ENCODE results near the gene MAPK8.

Gene MAPK8

DNA sequence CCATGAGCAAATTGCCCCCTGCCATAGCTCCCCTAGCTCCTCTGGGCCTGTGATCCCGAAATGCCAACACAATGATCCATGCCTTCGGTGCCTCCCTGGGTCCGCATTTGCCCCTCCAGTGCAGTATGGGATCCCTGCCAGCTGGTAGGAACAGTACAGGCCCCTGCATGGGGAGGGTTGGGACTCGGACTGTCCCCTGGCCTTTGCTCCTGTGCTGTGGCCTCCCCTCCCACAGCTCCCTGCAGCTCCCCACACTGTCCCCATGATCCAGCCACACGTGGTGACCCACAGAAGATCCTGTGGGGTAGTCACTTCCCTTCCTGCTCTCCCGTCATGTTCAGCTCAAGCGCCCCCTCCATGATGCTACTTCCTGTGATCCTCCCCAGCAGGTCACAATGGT lies 140.3 kb downstream of the MAPK8 start:
- Histone ChIP-seq H3K9me3 (ENCODE audit: control insufficient read depth in 5 of 5, low read length in 5 of 5) (no peaks in the 10 kb centered on the region), H3K36me3 (ENCODE audit: control insufficient read depth in 5 of 5, insufficient read depth in 5 of 5, low read length in 5 of 5) (peaks cover 0 to 19% (median 0%) of the 10 kb centered on the region in 5 donors), H3K4me3 (ENCODE audit: low read depth in 1 of 5, low read length in 5 of 5) (no peak overlapping the region), H3K4me1 (ENCODE audit: control insufficient read depth in 5 of 5, insufficient read depth in 5 of 5, low read length in 5 of 5) (peaks cover 0 to 17% (median 7%) of the 10 kb centered on the region in 5 donors), H3K9ac (ENCODE audit: low read length in 5 of 5) (no peak overlapping the region), H3K27me3 (ENCODE audit: control insufficient read depth in 5 of 5, insufficient read depth in 4 of 5, low read length in 5 of 5) (no peaks in the 10 kb centered on the region), H3K27ac (ENCODE audit: low read depth, low read length) (no peak overlapping the region)

DNA sequence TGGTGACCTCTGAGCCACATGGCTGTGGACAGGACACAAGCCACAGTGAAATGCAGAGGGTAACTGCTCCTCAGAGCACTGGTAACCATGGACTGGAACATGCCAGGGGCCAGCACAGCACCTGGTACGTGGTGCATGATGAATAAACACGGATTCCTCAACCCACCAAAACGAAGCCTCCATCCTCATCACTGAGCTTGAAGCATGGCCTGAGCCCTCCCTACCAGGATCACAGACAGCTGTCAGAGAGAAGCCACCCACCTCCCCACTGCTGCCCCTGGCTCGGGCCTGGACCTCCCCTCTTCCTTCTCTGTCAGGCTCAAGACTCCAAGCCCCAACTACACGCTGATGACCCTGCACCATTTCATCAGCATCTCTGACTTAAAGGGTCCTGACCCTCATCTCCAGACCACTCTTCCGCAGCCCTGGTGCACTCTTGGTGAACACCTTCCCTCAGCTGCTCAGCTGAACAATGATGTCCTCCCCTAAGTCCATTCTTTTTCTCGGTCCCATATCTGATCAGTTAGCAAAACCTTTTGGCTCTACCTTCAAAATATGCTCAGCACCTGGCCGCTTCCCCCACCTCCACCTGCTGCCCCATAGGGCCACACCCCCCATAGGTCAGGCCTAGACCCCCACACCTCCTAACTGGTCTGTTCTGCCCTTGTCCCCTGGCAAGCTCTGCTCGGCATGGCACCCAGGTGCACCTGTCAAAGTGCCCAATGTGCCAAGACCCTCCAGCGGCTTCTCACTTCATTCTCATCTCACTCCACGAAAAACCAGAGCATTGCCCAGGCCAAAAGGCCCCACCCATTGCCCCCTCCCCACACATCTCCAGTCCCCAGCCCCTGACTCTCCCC lies 141.1 kb downstream of the MAPK8 start:
- Histone ChIP-seq H3K9me3 (ENCODE audit: control insufficient read depth in 5 of 5, low read length in 5 of 5) (no peaks in the 10 kb centered on the region), H3K27me3 (ENCODE audit: control insufficient read depth in 5 of 5, insufficient read depth in 4 of 5, low read length in 5 of 5) (no peaks in the 10 kb centered on the region), H3K9ac (ENCODE audit: low read length in 5 of 5) (no peak overlapping the region), H3K36me3 (ENCODE audit: control insufficient read depth in 5 of 5, insufficient read depth in 5 of 5, low read length in 5 of 5) (peaks cover 0 to 23% (median 0%) of the 10 kb centered on the region in 5 donors), H3K4me3 (ENCODE audit: low read depth in 1 of 5, low read length in 5 of 5) (no peak overlapping the region), H3K4me1 (ENCODE audit: control insufficient read depth in 5 of 5, insufficient read depth in 5 of 5, low read length in 5 of 5) (peaks cover 0 to 17% (median 7%) of the 10 kb centered on the region in 5 donors), H3K27ac (ENCODE audit: low read depth, low read length) (no peak overlapping the region)

GRCh38 chr10:48448796-48449195 lies 142.3 kb downstream of the MAPK8 start:
- Histone ChIP-seq H3K4me3 (ENCODE audit: low read depth in 1 of 5, low read length in 5 of 5) (no peak overlapping the region), H3K9ac (ENCODE audit: low read length in 5 of 5) (no peak overlapping the region), H3K27me3 (ENCODE audit: control insufficient read depth in 5 of 5, insufficient read depth in 4 of 5, low read length in 5 of 5) (no peaks in the 10 kb centered on the region), H3K4me1 (ENCODE audit: control insufficient read depth in 5 of 5, insufficient read depth in 5 of 5, low read length in 5 of 5) (peaks cover 0 to 17% (median 12%) of the 10 kb centered on the region in 5 donors), H3K36me3 (ENCODE audit: control insufficient read depth in 5 of 5, insufficient read depth in 5 of 5, low read length in 5 of 5) (peaks cover 0 to 25% (median 0%) of the 10 kb centered on the region in 5 donors), H3K9me3 (ENCODE audit: control insufficient read depth in 5 of 5, low read length in 5 of 5) (no peaks in the 10 kb centered on the region), H3K27ac (ENCODE audit: low read depth, low read length) (no peak overlapping the region)

- no peak overlapping the region for H3K4me3 ChIP-seq (ENCODE audit: low read depth in 1 of 5, low read length in 5 of 5)
Measured at GRCh38 chr10:48449501-48450232, 143.2 kb downstream of the MAPK8 start.

DNA sequence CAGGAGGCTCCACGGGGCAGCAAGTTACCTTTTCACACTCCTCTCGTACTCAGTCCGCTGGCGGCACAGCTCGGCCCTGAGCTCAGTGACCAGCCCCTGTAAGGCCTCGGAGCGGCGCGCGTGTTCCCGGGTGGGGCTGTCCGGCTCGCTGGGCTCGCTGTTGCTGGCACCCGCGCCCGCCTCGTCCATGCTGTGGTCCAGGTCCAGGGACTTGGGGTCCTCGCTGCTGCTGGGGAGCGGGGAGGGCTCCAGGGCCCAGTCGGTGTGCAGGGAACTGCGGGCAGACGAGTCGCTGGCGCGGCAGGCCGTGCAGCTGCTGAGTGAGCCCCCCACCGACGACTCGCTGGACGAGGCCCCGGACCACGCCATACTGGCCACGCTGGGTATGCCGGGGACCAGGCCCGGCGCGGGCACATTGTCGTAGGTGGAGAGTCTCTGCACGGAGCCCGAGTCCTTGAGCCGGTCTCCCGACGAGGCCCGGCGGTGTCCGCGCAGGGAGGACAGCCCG lies 143.8 kb downstream of the MAPK8 start:
- Histone ChIP-seq H3K4me1 (ENCODE audit: control insufficient read depth in 5 of 5, insufficient read depth in 5 of 5, low read length in 5 of 5) (peaks cover 0 to 17% (median 12%) of the 10 kb centered on the region in 5 donors), H3K4me3 (ENCODE audit: low read depth in 1 of 5, low read length in 5 of 5) (no peak overlapping the region), H3K27ac (ENCODE audit: low read depth, low read length) (no peak overlapping the region), H3K9me3 (ENCODE audit: control insufficient read depth in 5 of 5, low read length in 5 of 5) (no peaks in the 10 kb centered on the region), H3K9ac (ENCODE audit: low read length in 5 of 5) (no peak overlapping the region), H3K36me3 (ENCODE audit: control insufficient read depth in 5 of 5, insufficient read depth in 5 of 5, low read length in 5 of 5) (peaks cover 0 to 21% (median 0%) of the 10 kb centered on the region in 5 donors), H3K27me3 (ENCODE audit: control insufficient read depth in 5 of 5, insufficient read depth in 4 of 5, low read length in 5 of 5) (no peaks in the 10 kb centered on the region)

More at GRCh38 chr10:48449501-48450232, 143.2 kb downstream of the MAPK8 start:
- Histone ChIP-seq H3K9ac (ENCODE audit: low read length in 5 of 5) (no peak overlapping the region), H3K27me3 (ENCODE audit: control insufficient read depth in 5 of 5, insufficient read depth in 4 of 5, low read length in 5 of 5) (no peaks in the 10 kb centered on the region), H3K4me1 (ENCODE audit: control insufficient read depth in 5 of 5, insufficient read depth in 5 of 5, low read length in 5 of 5) (peaks cover 0 to 17% (median 12%) of the 10 kb centered on the region in 5 donors), H3K27ac (ENCODE audit: low read depth, low read length) (no peak overlapping the region), H3K36me3 (ENCODE audit: control insufficient read depth in 5 of 5, insufficient read depth in 5 of 5, low read length in 5 of 5) (peaks cover 0 to 25% (median 0%) of the 10 kb centered on the region in 5 donors), H3K9me3 (ENCODE audit: control insufficient read depth in 5 of 5, low read length in 5 of 5) (no peaks in the 10 kb centered on the region)

GRCh38 chr10:48450741-48451466 lies 144.4 kb downstream of the MAPK8 start:
- Histone ChIP-seq H3K9ac (ENCODE audit: low read length in 5 of 5) (no peak overlapping the region), H3K27me3 (ENCODE audit: control insufficient read depth in 5 of 5, insufficient read depth in 4 of 5, low read length in 5 of 5) (no peaks in the 10 kb centered on the region), H3K4me1 (ENCODE audit: control insufficient read depth in 5 of 5, insufficient read depth in 5 of 5, low read length in 5 of 5) (peaks cover 0 to 17% (median 12%) of the 10 kb centered on the region in 5 donors), H3K36me3 (ENCODE audit: control insufficient read depth in 5 of 5, insufficient read depth in 5 of 5, low read length in 5 of 5) (peaks cover 0 to 15% (median 0%) of the 10 kb centered on the region in 5 donors), H3K4me3 (ENCODE audit: low read depth in 1 of 5, low read length in 5 of 5) (no peak overlapping the region), H3K9me3 (ENCODE audit: control insufficient read depth in 5 of 5, low read length in 5 of 5) (no peaks in the 10 kb centered on the region), H3K27ac (ENCODE audit: low read depth, low read length) (no peak overlapping the region)

DNA sequence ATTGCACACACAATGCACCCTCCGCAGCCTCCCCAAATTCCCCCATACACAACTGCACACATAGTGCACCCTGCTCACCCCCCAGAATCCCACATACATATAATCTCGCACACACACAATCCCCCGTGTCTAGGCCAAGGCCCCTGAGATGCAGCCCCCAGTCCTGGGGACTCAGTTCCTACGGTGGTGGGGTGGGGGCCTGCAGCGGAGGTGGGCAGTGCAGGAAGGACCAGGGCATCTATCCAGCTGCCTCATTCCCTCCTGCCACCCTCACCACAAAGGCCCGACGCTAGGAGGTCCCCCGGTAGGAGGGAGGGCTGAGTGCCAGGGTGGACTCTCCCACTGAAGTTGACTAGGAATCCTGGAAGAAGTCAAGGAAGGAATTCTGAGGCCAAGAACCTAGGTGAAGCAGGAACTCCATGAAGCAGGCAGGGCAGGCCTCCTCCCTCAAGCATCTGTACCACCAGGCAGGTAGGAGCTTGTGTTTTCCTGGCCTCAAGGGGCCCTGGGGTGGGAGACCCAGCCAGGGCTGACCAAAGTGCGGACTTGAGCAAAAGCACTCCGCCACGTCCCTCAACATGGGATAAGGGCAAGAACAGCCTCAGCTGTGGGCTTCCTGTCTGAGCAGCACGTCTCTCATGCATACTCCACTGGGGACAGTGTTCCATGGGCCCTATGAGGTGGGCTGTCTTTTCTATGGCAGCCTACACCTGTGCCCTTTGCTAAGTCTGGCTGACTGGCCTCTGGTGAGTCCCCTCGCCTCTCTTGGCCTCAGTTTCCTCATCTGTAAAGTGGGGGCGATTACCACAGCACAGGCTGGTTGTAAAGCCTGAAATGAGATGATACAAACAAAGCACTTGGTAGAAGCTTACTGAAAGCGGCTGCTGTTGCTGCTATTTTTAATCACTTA lies 145.7 kb downstream of the MAPK8 start:
- no peak overlapping the region for H3K4me3 ChIP-seq (ENCODE audit: low read depth in 1 of 5, low read length in 5 of 5)
- H3K9me3 ChIP-seq (ENCODE audit: control insufficient read depth in 5 of 5, low read length in 5 of 5): no peaks in the 10 kb centered on the region
- no peaks in the 10 kb centered on the region for H3K27me3 ChIP-seq (ENCODE audit: control insufficient read depth in 5 of 5, insufficient read depth in 4 of 5, low read length in 5 of 5)
- peaks cover 0 to 26% (median 16%) of the 10 kb centered on the region in 5 donors for H3K4me1 ChIP-seq (ENCODE audit: control insufficient read depth in 5 of 5, insufficient read depth in 5 of 5, low read length in 5 of 5)
- peaks cover 0 to 10% (median 0%) of the 10 kb centered on the region in 5 donors for H3K36me3 ChIP-seq (ENCODE audit: control insufficient read depth in 5 of 5, insufficient read depth in 5 of 5, low read length in 5 of 5)
- H3K9ac ChIP-seq (ENCODE audit: low read length in 5 of 5): no peak overlapping the region
- no peak overlapping the region for H3K27ac ChIP-seq (ENCODE audit: low read depth, low read length)

DNA sequence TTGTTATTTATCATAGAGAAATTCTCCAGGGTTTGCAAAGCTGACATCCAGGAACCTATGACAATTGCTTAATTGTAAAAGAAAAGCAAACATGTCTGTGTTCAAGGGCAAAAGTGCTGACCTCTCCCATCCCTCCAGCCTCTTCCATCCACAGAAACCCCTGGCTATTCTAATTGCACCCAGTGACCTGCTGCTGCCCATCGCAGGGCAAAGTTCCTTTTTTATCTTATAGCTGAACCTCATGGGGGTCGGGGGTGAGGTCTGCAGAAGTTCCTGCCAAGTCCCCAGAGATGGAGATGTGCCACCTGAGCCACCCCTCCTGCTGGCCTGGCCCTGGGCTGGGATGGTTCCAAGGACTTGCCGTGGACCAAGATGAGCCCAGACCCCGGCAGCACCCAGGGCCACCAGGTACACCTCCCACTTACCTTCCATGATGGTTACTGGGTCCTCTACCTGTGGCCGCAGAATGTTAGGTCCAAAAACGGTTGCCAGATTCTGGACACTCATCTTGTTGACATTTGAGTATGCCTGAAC lies 146.5 kb downstream of the MAPK8 start:
- no peak overlapping the region for H3K9ac ChIP-seq (ENCODE audit: low read length in 5 of 5)
- H3K27ac ChIP-seq (ENCODE audit: low read depth, low read length): no peak overlapping the region

More for the DNA sequence above, 146.5 kb downstream of the MAPK8 start:
- H3K9me3 ChIP-seq (ENCODE audit: control insufficient read depth in 5 of 5, low read length in 5 of 5): no peaks in the 10 kb centered on the region
- H3K27me3 ChIP-seq (ENCODE audit: control insufficient read depth in 5 of 5, insufficient read depth in 4 of 5, low read length in 5 of 5): no peaks in the 10 kb centered on the region
- peaks cover 0 to 29% (median 16%) of the 10 kb centered on the region in 5 donors for H3K4me1 ChIP-seq (ENCODE audit: control insufficient read depth in 5 of 5, insufficient read depth in 5 of 5, low read length in 5 of 5)
- peaks cover 0 to 10% (median 0%) of the 10 kb centered on the region in 5 donors for H3K36me3 ChIP-seq (ENCODE audit: control insufficient read depth in 5 of 5, insufficient read depth in 5 of 5, low read length in 5 of 5)
- no peak overlapping the region for H3K4me3 ChIP-seq (ENCODE audit: low read depth in 1 of 5, low read length in 5 of 5)
